Stimulated activated CD4-positive, alpha-beta T cell treated with anti-CD3 and anti-CD28 coated beads, Interleukin-12 subunit alpha, Interleukin-12 subunit beta, amount 100 ng/mL, for 4 hours (primary cell): ENCODE measurements around the gene DHTKD1.
"Not testable (repeated sequence)": the region's sequence is repeated elsewhere in the genome, so short reads cannot be mapped to it uniquely, and the experiment has no call there.

ENCODE experiments used
- DNase-seq: peaks from one replicate; pipeline ENCODE4 v3.0.0-alpha.2; 2020

DHTKD1 gene

DNA sequence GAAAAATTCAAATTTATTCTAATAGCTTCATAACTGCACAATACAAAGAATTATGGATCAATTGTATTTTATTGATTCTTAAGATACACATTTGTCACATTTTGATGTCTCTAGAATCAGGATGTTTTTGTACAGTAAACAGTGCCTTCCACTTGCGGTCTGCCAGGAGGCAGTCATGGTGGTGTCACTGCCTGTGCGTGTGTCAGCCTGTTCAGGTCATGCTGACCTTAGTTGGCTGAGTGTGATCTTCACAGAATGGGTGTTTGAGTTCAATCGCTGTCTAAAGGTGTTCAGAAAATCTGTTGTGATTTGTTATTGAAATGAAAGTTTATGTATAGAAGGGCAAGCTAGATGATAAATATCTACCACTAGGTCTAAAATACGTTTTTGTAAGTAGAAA lies 81.4 kb downstream of the DHTKD1 start:
- no peak for DNase-seq

DNA sequence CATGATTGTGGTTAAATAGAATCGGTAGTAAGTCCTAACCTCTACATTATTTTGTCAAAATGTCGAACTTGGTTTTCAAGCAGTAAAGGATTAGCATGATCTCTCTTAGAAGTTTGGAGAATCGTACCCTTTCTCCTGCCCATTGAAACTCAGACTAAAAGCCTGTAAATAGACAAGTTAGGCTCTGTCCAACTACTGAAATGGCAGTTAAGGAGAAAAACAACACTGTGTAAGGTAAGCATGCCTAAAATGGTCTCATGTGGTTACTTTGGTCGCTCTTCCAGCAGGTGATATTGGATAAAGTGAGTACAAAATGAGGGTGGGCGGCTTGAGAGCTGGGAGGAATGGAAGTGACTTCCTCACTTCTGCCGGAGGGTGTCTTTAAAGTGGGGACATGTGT lies 85.8 kb downstream of the DHTKD1 start:
- no peak for DNase-seq

DNA sequence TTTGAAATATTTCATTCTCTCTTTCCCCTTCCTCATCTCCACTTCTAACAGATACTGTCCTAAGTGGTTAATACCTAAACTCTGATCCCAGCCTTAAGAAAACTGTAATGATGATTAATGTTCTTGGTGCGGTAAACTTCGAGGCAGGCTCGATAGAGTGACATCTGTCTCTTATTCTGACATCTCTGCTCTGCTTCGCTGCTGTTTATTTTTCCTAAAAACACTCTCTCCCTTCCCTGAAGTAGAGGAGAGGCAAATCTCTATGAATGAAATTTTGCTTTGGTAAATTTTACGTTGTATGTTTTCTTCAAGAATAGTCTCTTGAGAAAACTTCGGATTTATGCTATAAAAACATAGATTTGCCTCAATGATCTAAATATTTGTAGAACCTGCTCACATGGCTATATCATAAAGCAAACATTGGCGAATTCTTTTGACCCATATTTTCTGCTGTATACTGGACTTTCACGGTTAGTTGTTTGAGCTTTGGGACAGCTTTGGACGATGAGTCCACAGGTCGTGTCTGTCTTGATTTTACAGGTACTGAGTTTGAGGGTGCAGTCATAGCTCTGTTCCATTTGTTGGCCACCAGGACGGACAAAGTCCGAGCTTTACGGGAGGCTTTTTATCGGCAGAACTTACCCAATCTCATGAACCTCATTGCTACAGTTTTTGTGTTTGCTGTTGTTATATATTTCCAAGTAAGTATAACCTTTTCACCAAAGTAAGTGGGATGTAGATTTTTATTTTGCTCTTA lies 87.8 kb downstream of the DHTKD1 start:
- DNase-seq, result no peak

DNA sequence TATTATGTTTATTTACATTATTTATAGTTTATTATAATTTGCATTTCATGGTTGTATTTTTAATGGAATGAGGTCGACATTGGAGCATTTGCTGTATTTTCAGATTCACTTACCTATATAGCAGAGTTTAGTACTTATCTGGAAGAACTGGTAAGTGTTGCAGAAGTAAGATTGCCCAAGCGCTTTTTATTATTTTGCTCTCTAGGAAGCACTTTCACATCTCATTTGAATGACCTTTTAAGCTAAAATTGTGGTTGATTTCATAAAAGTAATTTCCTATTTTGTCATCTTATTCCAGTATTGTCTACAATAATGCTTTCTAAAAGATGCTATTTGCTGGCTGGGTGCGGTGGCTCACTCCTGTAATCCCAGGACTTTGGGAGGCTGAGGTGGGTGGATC lies 89.4 kb downstream of the DHTKD1 start:
- DNase-seq, result no peak

DNA sequence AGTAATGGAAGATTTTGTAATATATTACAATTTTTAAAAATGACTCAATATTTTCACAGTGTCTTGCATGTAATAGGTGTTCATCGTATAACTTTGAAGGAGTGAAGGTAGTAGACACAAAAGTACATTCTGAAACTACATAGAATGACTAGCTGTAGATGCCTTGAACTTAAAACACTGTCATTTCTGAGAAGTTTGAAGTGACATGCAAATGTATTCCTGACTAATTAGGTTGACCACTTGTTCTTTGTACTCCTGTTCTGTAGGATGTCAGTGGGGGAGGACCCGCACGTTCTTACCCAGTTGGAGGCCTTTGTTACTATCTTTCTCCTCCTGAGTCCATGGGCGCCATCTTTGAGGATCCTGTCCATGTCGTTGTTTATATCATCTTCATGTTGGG lies 91.9 kb downstream of the DHTKD1 start:
- no peak for DNase-seq

DNA sequence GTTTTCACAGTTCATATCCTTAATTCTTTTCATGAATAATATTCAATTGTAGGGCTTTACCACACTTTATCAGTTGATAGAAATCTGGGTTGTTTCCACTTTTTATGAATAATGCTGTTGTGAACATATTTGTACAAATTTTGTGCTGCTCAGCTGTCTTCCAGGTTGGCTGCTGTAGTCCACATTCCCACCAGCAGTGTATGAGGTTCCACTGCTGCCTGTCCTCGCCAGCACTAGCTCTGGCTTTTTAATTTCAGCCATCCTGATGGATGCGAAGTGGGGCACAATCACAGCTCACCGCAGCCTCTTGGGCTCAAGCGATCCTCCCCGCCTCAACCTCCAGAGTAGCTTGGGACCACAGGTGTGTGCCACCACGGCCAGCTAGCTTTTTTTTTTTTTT lies 94.2 kb downstream of the DHTKD1 start:
- no peak for DNase-seq

DNA sequence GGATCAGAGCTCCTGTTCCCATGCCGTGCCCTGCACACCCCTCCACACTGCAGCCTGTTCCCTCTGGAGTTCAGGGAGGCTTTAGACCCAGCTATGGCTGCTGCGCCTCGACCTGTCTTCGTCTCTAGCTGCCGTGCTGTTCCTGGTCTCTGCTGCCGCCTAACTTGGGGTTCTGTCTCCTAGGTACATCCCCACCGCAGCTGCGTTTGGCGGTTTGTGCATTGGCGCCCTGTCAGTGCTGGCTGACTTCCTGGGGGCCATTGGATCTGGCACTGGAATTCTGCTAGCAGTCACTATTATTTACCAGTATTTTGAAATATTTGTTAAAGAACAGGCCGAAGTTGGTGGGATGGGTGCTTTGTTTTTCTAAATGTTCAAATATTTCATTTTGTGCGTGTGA lies 95.3 kb downstream of the DHTKD1 start:
- DNase-seq, result no peak

DNA sequence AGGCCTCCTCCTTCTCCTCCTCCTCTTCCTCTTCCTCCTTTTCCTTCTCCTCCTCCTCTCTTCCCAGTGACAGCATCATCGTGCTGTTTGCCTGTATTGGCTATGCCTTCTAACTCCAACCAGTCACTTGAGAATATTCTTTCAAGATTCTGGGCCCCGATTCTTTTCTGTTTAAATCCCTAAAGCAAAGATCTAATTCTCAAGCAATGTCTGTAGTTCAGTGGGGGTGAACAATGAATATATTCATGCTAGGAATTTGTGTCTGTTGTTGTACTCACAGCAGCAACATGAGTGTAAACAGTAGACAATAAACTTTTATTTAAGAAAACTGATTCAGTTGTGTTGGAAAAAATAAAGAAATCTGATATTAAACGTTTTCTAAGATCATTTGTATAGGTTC lies 96.3 kb downstream of the DHTKD1 start:
- DNase-seq, result no peak

DNA sequence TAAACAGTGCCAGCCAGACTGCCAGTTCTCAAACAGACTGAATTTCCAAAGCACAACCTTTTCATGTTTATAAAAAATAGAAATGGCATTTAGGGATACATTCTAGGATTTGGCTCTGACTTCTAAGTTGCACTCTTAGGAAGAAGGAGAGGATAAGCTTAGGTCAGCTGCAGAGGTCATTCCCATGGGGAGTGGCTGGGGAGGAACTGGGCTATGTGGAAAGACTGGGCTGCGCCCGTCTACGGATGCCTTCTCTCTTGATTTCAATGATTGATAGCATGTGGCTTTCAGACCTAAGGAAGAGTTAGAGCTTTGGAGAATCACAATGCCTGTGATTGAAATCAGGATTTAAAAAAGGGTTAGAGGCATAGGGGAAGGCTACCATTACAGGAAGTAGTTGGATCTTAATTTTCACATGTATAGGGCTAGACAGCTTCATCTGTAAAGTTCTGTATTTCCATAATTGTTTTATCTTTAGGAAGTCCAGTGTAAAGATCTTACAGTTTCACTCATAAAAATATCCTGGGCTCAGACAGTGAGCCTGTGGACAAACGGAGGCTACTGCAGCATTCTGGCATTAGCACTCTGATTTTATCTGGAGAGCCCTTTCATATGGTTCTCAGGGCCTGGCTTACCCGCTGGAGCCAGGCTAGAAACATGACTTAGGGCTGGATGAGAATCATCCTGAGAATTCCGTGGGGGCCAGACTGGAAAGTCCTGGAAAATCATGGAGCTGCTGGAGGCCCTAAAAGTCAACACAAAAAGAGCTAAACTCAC lies 97.4 kb downstream of the DHTKD1 start:
- no peak for DNase-seq

DNA sequence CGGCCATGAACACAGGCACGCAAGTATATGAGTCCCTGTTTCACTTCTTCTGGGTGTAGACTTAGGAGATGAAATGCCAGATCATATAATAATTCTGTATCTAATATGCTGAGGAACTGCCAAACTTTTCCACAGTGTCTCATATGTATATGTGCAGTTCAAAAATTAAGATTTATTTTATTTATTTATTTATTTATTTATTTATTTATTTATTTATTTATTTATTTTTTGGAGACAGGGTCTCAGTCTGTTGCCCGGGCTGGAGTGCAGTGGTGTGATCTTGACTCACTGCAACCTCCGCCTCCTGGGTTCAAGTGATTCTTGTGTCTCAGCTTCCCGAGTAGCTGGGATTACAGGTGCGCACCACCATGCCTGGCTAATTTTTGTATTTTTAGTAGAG lies 102.8 kb downstream of the DHTKD1 start:
- not testable (repeated sequence) for DNase-seq
